ENCODE measurements around the gene MACROH2A2. TPM values are rescaled to one million over a fixed set of nuclear protein-coding genes. Genes with fewer than 3 reads are reported as not detected.
A peak's percentile ranks its signal among the peaks of the same experiment; 100 is the strongest.

The MACROH2A2 gene
- total and polyA plus RNA-seq, 10 of the 15 experiments (the other 5 are each of a cell fraction or from before 2014, with no cell fraction given) = 0.14 to 0.24 TPM; not detected in 8

DNA sequence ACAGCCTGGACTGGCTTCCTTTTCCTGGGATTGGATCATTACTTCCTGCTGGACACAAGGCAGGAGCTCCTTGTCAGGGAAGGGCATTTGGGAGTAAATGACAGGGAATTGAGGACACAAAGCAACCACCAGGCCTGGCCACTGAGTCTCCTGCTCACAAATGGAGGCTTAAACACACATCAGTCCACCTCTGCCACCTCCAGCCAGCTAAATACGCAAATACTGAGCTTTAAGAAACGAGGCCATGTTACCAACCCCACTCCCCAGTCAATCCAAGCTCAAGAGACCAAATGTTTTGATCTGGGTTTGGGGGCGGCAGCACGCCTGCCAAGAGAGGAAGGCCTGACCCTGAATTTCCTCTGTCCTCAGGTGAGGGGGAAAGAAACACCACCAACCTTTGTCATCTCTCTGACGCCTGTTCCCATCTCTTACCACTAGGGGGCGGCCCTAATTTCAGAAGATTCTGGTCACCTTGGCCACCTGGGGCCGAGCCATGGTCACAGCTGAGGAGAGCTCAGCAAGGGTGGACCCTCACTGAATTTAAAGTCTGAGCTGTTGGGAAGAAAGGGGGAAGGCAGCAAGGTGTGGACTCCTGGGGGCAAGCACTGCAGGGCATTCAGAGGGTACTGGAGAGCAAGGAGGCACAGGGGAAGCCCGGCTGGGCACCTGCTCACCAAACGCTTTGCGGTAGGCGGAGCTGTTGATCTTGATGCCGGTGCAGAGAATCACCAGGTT lies 63.5 kb downstream of the MACROH2A2 start:
- Histone ChIP-seq H3K27ac (ENCODE audit: control insufficient read depth, insufficient read depth) (no peak overlapping the region), H3K4me2 (ENCODE audit: control insufficient read depth, insufficient read depth) (no peak overlapping the region), H3K9ac (ENCODE audit: control insufficient read depth, insufficient read depth, low read length) (no peak overlapping the region), H3K4me3 (no peak overlapping the region), H3K79me2 (ENCODE audit: control insufficient read depth, insufficient read depth, low read length) (no peaks in the 10 kb centered on the region), H2AFZ (ENCODE audit: control insufficient read depth, low read depth, low read length) (no peak overlapping the region), H3K36me3 (ENCODE audit: control insufficient read depth in 2 of 2, insufficient read depth in 2 of 2, low read length in 1 of 2) (peaks cover 29% of the 10 kb centered on the region in 2 experiments), H3K27me3 (replicated peaks in 1 of 2; ENCODE audit: control insufficient read depth in 2 of 2, insufficient read depth in 2 of 2, low read length in 1 of 2) (no peaks in the 10 kb centered on the region), H3K4me1 (ENCODE audit: control insufficient read depth, insufficient read depth, low read length) (no peaks in the 10 kb centered on the region), H4K20me1 (ENCODE audit: control insufficient read depth, insufficient read depth) (no peaks in the 10 kb centered on the region), H3K9me3 (replicated peaks; ENCODE audit: control insufficient read depth, insufficient read depth, low read length) (no peaks in the 10 kb centered on the region)
- in situ Hi-C loops (cut with MboI) (no loop called here), intact Hi-C loops (cut with micrococcal nuclease; ENCODE audit: unreplicated experiment) (loop anchor here (2.0 kb wide), 1 partner anchor 29 kb away; no protein-coding TSS in a partner anchor)
- DNase-seq (ENCODE audit: low read depth, low spot score) (no peak), FAIRE-seq (peak; percentile 85), ATAC-seq (peak; percentile 97)
- ChIA-PET SMC1A (ENCODE audit: uncharacterized antibody, unreplicated experiment) (interaction anchor here (0.7 to 4.9 kb wide), 17 partner anchors 9 to 263 kb away, joined by 3 to 42 read pairs (median 6); partner anchors contain the start of gene TYSND1), POLR2A (interaction anchor here (0.5 to 1.2 kb wide), 5 partner anchors 30 to 1831 kb away, joined by 3 to 9 read pairs (median 3); partner anchors contain the start of gene TYSND1), CTCF (interaction anchor here (0.6 to 8.4 kb wide), 54 partner anchors 8 to 469 kb away, joined by 3 to 173 read pairs (median 4); partner anchors contain the start of gene TYSND1), RAD21 (ENCODE audit: unreplicated experiment) (interaction anchor here (0.7 to 5.1 kb wide), 7 partner anchors 9 to 247 kb away, joined by 3 to 46 read pairs (median 7); partner anchors contain the start of gene TYSND1)
- 34% methylated on average over 12 of the region's 12 CpGs for WGBS (ENCODE audit: insufficient coverage, insufficient replicate concordance, low lambda C conversion rate, missing lambda C conversion rate)
- BruUV-seq (replicated peaks) = no TSS peak
- TF ChIP-seq CREB1 (IDR thresholded peaks at IDR 0.05; ENCODE audit: low read depth) (no peak), STAT1 (conservative IDR thresholded peaks at IDR 0.05) (no peak), KDM1A (IDR thresholded peaks at IDR 0.05; ENCODE audit: borderline replicate concordance) (no peak), HDAC6 (IDR thresholded peaks at IDR 0.05; ENCODE audit: unreplicated experiment) (no peak), ZZZ3 (IDR thresholded peaks at IDR 0.05; ENCODE audit: control insufficient read depth, insufficient read length, low read depth) (no peak), BHLHE40 (IDR thresholded peaks at IDR 0.05; ENCODE audit: borderline replicate concordance in 1 of 2, low read depth in 2 of 2, low read length in 1 of 2) (0 out of 4 replicates have a peak, but pooled peaks of 1 of the 2 experiments have one; percentile 6), JUNB (IDR thresholded peaks at IDR 0.05) (no peak), ZNF622 (IDR thresholded peaks at IDR 0.05) (no peak), SMC3 (IDR thresholded peaks at IDR 0.05; ENCODE audit: borderline replicate concordance, low read length) (peak; percentile 59; the same call in 1 of the 2 replicates), FOXM1 (IDR thresholded peaks at IDR 0.05; ENCODE audit: low read depth, low read length) (no peak), ZNF207 (IDR thresholded peaks at IDR 0.05; ENCODE audit: borderline replicate concordance) (no peak), RAD21 (IDR thresholded peaks at IDR 0.05; ENCODE audit: insufficient read depth, low read depth, low read length) (peak; percentile 50), BACH1 (IDR thresholded peaks at IDR 0.05; ENCODE audit: borderline replicate concordance) (no peak), BRCA1 (IDR thresholded peaks at IDR 0.05; ENCODE audit: low read depth, low read length) (no peak), SMAD1 (IDR thresholded peaks at IDR 0.05; ENCODE audit: low read depth, partially characterized antibody) (no peak)
- TF ChIP-seq, protein P1, sequence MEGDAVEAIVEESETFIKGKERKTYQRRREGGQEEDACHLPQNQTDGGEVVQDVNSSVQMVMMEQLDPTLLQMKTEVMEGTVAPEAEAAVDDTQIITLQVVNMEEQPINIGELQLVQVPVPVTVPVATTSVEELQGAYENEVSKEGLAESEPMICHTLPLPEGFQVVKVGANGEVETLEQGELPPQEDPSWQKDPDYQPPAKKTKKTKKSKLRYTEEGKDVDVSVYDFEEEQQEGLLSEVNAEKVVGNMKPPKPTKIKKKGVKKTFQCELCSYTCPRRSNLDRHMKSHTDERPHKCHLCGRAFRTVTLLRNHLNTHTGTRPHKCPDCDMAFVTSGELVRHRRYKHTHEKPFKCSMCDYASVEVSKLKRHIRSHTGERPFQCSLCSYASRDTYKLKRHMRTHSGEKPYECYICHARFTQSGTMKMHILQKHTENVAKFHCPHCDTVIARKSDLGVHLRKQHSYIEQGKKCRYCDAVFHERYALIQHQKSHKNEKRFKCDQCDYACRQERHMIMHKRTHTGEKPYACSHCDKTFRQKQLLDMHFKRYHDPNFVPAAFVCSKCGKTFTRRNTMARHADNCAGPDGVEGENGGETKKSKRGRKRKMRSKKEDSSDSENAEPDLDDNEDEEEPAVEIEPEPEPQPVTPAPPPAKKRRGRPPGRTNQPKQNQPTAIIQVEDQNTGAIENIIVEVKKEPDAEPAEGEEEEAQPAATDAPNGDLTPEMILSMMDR (IDR thresholded peaks at IDR 0.05 in 2 of 3, conservative IDR thresholded peaks at IDR 0.05 in 1 of 3; ENCODE audit: control insufficient read depth in 2 of 3, extremely low read depth in 1 of 3, insufficient read depth in 1 of 3, low read depth in 3 of 3, low read length in 3 of 3) = peak; percentile 73 to 93 (median 85)
- TF ChIP-seq, protein P2, sequence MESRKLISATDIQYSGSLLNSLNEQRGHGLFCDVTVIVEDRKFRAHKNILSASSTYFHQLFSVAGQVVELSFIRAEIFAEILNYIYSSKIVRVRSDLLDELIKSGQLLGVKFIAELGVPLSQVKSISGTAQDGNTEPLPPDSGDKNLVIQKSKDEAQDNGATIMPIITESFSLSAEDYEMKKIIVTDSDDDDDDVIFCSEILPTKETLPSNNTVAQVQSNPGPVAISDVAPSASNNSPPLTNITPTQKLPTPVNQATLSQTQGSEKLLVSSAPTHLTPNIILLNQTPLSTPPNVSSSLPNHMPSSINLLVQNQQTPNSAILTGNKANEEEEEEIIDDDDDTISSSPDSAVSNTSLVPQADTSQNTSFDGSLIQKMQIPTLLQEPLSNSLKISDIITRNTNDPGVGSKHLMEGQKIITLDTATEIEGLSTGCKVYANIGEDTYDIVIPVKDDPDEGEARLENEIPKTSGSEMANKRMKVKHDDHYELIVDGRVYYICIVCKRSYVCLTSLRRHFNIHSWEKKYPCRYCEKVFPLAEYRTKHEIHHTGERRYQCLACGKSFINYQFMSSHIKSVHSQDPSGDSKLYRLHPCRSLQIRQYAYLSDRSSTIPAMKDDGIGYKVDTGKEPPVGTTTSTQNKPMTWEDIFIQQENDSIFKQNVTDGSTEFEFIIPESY (IDR thresholded peaks at IDR 0.05) = no peak
- TF ChIP-seq, protein P3, sequence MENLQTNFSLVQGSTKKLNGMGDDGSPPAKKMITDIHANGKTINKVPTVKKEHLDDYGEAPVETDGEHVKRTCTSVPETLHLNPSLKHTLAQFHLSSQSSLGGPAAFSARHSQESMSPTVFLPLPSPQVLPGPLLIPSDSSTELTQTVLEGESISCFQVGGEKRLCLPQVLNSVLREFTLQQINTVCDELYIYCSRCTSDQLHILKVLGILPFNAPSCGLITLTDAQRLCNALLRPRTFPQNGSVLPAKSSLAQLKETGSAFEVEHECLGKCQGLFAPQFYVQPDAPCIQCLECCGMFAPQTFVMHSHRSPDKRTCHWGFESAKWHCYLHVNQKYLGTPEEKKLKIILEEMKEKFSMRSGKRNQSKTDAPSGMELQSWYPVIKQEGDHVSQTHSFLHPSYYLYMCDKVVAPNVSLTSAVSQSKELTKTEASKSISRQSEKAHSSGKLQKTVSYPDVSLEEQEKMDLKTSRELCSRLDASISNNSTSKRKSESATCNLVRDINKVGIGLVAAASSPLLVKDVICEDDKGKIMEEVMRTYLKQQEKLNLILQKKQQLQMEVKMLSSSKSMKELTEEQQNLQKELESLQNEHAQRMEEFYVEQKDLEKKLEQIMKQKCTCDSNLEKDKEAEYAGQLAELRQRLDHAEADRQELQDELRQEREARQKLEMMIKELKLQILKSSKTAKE (IDR thresholded peaks at IDR 0.05; ENCODE audit: low read depth, poor library complexity, severe bottlenecking) = no peak

Data from GM12878 (cell line).